CD4-positive, CD25-positive, alpha-beta regulatory T cell (primary cell): ENCODE data around the gene PTPRE. TPM values are rescaled to one million over a fixed set of nuclear protein-coding genes. Genes with fewer than 3 reads are reported as not detected.

Experiments
- ATAC-seq, 2 donors: fragments of 150-1000 bp; cut with Tn5 transposase; one replicate each; pipeline ENCODE4 v1.10.0; 2021; ENCODE audit warnings: low read depth in 2 of 2, moderate number of reproducible peaks in 2 of 2, moderate library complexity in 1 of 2
- DNase-seq, 3 donors: peaks; one replicate each; pipeline versions ENCODE4 v3.0.0 to v3.0.0-alpha.2; 2012 to 2022; ENCODE audit warnings: mixed read lengths in 1 of 3
- H3K27ac ChIP-seq: one replicate; pipeline ENCODE4 v1.7.0; 2013; ENCODE audit warnings: mild to moderate bottlenecking, low read length; ENCODE audit not compliant: insufficient read depth, poor library complexity, severe bottlenecking
- H3K27me3 ChIP-seq: one replicate; pipeline ENCODE4 v1.7.0; 2013; ENCODE audit warnings: low read length; ENCODE audit not compliant: control insufficient read depth, insufficient read depth
- H3K36me3 ChIP-seq: one replicate; pipeline ENCODE4 v1.7.0; 2013; ENCODE audit warnings: mild to moderate bottlenecking, low read length, moderate library complexity; ENCODE audit not compliant: control insufficient read depth, insufficient read depth
- H3K4me1 ChIP-seq: 2 replicates; pipeline ENCODE4 v1.7.0; 2013; ENCODE audit warnings: mild to moderate bottlenecking, low read length; ENCODE audit not compliant: insufficient read depth, control insufficient read depth, poor library complexity, severe bottlenecking
- H3K4me3 ChIP-seq: one replicate; pipeline ENCODE4 v1.7.0; 2013; ENCODE audit warnings: low read depth, mild to moderate bottlenecking, low read length, moderate library complexity
- H3K9me3 ChIP-seq, 2 experiments: 1 replicate in 1 of 2; 2 replicates in 1 of 2; pipeline ENCODE4 v1.7.0; 2013; ENCODE audit warnings: low read length in 2 of 2, mild to moderate bottlenecking in 1 of 2, moderate library complexity in 1 of 2; ENCODE audit not compliant: control insufficient read depth in 2 of 2
- H3K27ac Mint-ChIP-seq, 3 donors: one replicate each; pipeline ENCODE4 v1.8.0; 2020 to 2022; ENCODE audit warnings: mild to moderate bottlenecking in 3 of 3, mixed read lengths in 3 of 3, moderate library complexity in 2 of 3
- H3K27me3 Mint-ChIP-seq: one replicate; pipeline ENCODE4 v1.8.0; 2022; ENCODE audit warnings: mild to moderate bottlenecking, mixed read lengths
- H3K36me3 Mint-ChIP-seq: one replicate; pipeline ENCODE4 v1.8.0; 2020; ENCODE audit warnings: mixed read lengths
- H3K4me1 Mint-ChIP-seq, 4 donors: one replicate each; pipeline ENCODE4 v1.8.0; 2020 to 2022; ENCODE audit warnings: mixed read lengths in 4 of 4, mild to moderate bottlenecking in 1 of 4
- H3K4me3 Mint-ChIP-seq, 4 donors: one replicate each; pipeline ENCODE4 v1.8.0; 2020 to 2022; ENCODE audit warnings: mild to moderate bottlenecking in 4 of 4, mixed read lengths in 4 of 4, moderate library complexity in 3 of 4
- H3K9me3 Mint-ChIP-seq, 7 donors: one replicate each; pipeline ENCODE4 v1.8.0; 2020 to 2022; ENCODE audit warnings: mixed read lengths in 7 of 7, mild to moderate bottlenecking in 3 of 7, moderate library complexity in 2 of 7
- polyA plus RNA-seq, 4 donors: library from polyadenylated mRNA; unstranded; fragments of 300-500 nt; fragmentation: Illumina TruSeq; gene quantifications; one replicate each; pipeline ENCODE4 v1.2.3, GENCODE V29; 2021
- total RNA-seq: library from RNA; stranded (reverse); gene quantifications from one replicate; pipeline ENCODE4 v1.2.3, GENCODE V29; 2022

The PTPRE gene
- total and polyA plus RNA-seq, 5 donors from 2014 or later = 10.0 to 63.9 (median 13.7) TPM

DNA sequence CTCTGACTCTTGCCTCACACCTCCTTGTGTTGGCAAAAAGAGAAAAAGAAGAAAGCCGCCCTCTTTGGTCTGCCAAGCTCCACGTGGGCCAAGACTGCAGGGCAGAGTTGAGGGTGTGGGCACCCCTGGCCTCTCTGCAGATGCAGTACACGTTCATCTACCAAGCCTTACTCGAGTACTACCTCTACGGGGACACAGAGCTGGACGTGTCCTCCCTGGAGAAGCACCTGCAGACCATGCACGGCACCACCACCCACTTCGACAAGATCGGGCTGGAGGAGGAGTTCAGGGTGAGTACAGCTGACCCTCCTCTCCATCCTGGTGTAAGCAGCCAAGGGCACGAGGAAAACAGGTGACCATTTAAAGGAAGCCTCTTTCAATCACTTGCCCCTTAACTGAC lies 163.3 kb downstream of the PTPRE start:
- DNase-seq (no peak), ATAC-seq (no peak)
- Mint-ChIP-seq H3K9me3 (no peaks in the 10 kb centered on the region), H3K36me3 (peaks cover 61% of the 10 kb centered on the region), H3K27me3 (no peaks in the 10 kb centered on the region), H3K4me3 (no peak overlapping the region), H3K27ac (peak overlapping the region in 2 of 3 donors; percentile 20 to 31), H3K4me1 (peaks cover 17 to 35% (median 24%) of the 10 kb centered on the region in 4 donors)
- Histone ChIP-seq H3K4me3 (no peak overlapping the region), H3K27me3 (no peaks in the 10 kb centered on the region), H3K4me1 (peaks cover 12% of the 10 kb centered on the region), H3K9me3 (no peaks in the 10 kb centered on the region), H3K27ac (no peak overlapping the region), H3K36me3 (peaks cover 84% of the 10 kb centered on the region)

DNA sequence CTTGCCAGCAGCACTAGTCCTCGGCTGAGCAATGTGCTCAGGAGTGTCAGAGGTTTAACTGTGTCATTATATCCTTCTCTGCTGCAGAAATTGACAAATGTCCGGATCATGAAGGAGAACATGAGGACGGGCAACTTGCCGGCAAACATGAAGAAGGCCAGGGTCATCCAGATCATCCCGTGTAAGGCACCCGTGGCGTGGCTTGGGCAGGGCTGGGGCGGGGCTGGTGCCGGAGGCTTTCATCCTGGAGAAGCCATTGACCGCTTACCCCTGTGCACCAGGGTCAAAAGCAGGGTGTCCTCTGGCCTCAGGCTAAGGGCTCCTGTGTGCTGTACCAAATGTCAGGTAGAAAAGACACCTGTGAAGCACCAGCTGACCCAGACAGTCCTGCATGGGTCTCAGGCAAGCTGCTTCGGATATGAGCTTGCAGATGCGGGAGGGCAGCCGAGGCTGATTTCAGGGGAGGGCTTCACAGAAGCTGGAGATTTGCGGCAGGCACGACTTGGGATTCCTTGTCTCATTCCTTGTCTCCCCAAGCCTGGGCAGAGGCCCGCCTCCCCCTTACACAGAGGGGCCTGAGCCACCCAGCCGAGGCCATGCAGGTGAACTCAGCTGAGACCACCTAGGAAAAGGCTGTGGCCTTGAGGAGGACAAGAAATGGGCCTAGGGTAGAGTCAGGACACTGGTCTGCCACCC lies 164.0 kb downstream of the PTPRE start:
- Histone ChIP-seq H3K36me3 (peaks cover 87% of the 10 kb centered on the region), H3K9me3 (no peaks in the 10 kb centered on the region), H3K27me3 (no peaks in the 10 kb centered on the region), H3K27ac (no peak overlapping the region), H3K4me3 (no peak overlapping the region), H3K4me1 (peaks cover 5% of the 10 kb centered on the region)
- Mint-ChIP-seq H3K4me1 (peaks cover 13 to 28% (median 17%) of the 10 kb centered on the region in 4 donors), H3K27ac (peak overlapping the region in 1 of 3 donors; percentile 89), H3K36me3 (peaks cover 60% of the 10 kb centered on the region), H3K9me3 (no peaks in the 10 kb centered on the region), H3K27me3 (no peaks in the 10 kb centered on the region), H3K4me3 (no peak overlapping the region)
- ATAC-seq (no peak), DNase-seq (no peak)

DNA sequence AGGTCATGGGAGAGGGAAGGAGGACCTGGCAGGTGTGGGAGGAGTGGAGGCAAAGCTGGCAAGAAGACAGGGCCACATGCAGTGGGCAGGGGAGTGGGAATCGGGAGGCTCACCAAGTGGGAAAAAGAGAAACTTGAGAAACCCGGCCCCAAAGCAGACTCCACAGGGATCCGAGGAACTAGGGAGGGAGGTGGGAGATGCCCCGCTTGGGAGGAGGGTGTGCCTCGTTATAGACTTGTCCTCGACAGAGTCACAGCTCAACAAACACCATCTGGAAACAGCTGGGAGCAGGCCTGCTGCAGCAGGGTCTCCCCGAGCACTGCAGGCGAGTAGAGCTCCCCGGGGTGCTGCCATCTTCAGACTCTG lies 164.5 kb downstream of the PTPRE start:
- H3K36me3 Mint-ChIP-seq = peaks cover 60% of the 10 kb centered on the region

DNA sequence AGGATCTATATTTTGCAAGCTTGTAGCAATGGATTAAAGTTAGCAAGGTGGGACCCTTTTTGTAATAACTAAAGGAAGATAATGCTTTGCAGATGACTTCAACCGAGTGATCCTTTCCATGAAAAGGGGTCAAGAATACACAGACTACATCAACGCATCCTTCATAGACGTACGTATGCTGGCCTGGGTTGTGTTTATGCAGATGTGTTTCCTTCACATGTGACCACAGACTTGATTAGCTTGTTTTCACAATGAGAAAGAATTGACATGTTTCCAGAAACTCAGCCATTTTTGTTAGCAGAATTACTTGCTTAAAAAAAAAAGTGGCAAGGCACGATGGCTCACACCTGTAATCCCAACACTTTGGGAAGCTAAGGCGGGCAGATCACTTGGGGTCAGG lies 165.1 kb downstream of the PTPRE start:
- H3K27ac ChIP-seq = no peak overlapping the region
- peaks cover 8 to 19% (median 13%) of the 10 kb centered on the region in 4 donors for H3K4me1 Mint-ChIP-seq
- H3K27me3 ChIP-seq = no peaks in the 10 kb centered on the region
- H3K9me3 Mint-ChIP-seq = no peaks in the 10 kb centered on the region
- DNase-seq (no peak), ATAC-seq (no peak)
- peaks cover 5% of the 10 kb centered on the region for H3K4me1 ChIP-seq
- H3K9me3 ChIP-seq = no peaks in the 10 kb centered on the region
- H3K27me3 Mint-ChIP-seq = no peaks in the 10 kb centered on the region
- H3K27ac Mint-ChIP-seq = no peak overlapping the region
- H3K4me3 Mint-ChIP-seq = no peak overlapping the region
- H3K4me3 ChIP-seq = no peak overlapping the region
- H3K36me3 Mint-ChIP-seq = peaks cover 58% of the 10 kb centered on the region
- peaks cover 87% of the 10 kb centered on the region for H3K36me3 ChIP-seq

More for the DNA sequence above, 164.5 kb downstream of the PTPRE start:
- Histone ChIP-seq H3K4me3 (no peak overlapping the region), H3K27me3 (no peaks in the 10 kb centered on the region), H3K27ac (no peak overlapping the region), H3K9me3 (no peaks in the 10 kb centered on the region), H3K4me1 (peaks cover 5% of the 10 kb centered on the region), H3K36me3 (peaks cover 87% of the 10 kb centered on the region)
- no peak overlapping the region for H3K4me3 Mint-ChIP-seq
- no peaks in the 10 kb centered on the region for H3K9me3 Mint-ChIP-seq
- no peak for DNase-seq
- H3K4me1 Mint-ChIP-seq = peaks cover 12 to 24% (median 16%) of the 10 kb centered on the region in 4 donors
- ATAC-seq = no peak
- no peaks in the 10 kb centered on the region for H3K27me3 Mint-ChIP-seq
- H3K27ac Mint-ChIP-seq = peak overlapping the region in 1 of 3 donors; percentile 89

DNA sequence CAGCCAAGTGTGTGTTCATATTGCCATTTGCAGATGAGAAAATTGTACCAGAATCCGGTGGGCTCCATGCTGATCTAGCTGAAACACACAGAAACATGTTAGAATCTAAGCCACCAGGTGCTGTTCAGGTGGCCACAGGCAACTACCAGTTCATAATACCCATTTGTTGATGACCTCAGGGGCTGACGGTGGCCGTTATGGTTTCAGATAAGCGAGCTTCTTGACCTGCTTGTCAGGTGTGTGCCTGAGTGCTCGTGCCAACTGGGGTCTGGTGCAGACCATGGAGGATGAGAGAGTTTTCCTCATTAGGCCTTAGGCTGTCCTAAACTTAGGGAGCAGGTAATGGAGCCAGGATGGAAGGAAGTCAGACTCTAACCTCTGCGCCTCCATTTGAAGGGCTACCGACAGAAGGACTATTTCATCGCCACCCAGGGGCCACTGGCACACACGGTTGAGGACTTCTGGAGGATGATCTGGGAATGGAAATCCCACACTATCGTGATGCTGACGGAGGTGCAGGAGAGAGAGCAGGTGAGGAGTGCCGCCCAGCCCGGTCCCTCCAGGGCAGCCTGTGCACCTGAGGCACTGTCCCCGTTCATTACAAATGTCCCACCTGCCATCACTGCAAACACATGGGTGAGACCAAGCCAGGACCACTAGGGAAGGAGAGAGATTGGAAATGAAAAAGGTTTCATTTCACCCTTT lies 166.2 kb downstream of the PTPRE start:
- Mint-ChIP-seq H3K4me1 (peaks cover 3 to 19% (median 12%) of the 10 kb centered on the region in 4 donors), H3K27ac (peak overlapping the region in 1 of 3 donors; percentile 79), H3K27me3 (no peaks in the 10 kb centered on the region), H3K4me3 (no peak overlapping the region), H3K9me3 (no peaks in the 10 kb centered on the region), H3K36me3 (peaks cover 52% of the 10 kb centered on the region)
- H3K27ac ChIP-seq = no peak overlapping the region
- DNase-seq (no peak), ATAC-seq (no peak)
- H3K4me1 ChIP-seq = peaks cover 5% of the 10 kb centered on the region
- no peaks in the 10 kb centered on the region for H3K27me3 ChIP-seq
- peaks cover 90% of the 10 kb centered on the region for H3K36me3 ChIP-seq
- no peak overlapping the region for H3K4me3 ChIP-seq
- no peaks in the 10 kb centered on the region for H3K9me3 ChIP-seq

DNA sequence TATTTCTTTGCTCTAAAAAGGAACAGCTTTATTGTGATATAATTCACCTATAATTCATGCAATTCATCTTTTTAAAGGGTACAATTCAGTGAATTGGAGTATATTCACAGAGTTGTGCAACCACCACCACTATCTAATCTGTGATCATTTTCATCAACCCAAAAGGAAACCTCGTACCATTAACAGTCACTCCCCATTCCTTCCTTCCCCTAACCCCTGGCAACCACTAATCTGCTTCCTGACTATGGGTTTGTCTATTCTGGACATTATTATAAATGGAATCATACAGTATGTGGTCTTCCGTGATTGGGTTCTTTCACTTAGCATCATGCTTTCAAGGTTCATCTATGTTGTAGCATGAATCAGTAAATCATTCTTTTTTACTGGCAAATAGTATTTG lies 167.0 kb downstream of the PTPRE start:
- H3K9me3 ChIP-seq = no peaks in the 10 kb centered on the region
- no peaks in the 10 kb centered on the region for H3K27me3 ChIP-seq
- peaks cover 90% of the 10 kb centered on the region for H3K36me3 ChIP-seq
- no peak overlapping the region for H3K27ac ChIP-seq
- H3K4me1 ChIP-seq = peaks cover 5% of the 10 kb centered on the region
- H3K9me3 Mint-ChIP-seq = no peaks in the 10 kb centered on the region
- H3K36me3 Mint-ChIP-seq = peaks cover 52% of the 10 kb centered on the region
- no peak overlapping the region for H3K4me3 ChIP-seq
- H3K4me3 Mint-ChIP-seq = no peak overlapping the region
- DNase-seq (no peak), ATAC-seq (no peak)
- peaks cover 3 to 19% (median 12%) of the 10 kb centered on the region in 4 donors for H3K4me1 Mint-ChIP-seq
- peak overlapping the region in 1 of 3 donors; percentile 17 for H3K27ac Mint-ChIP-seq
- no peaks in the 10 kb centered on the region for H3K27me3 Mint-ChIP-seq

DNA sequence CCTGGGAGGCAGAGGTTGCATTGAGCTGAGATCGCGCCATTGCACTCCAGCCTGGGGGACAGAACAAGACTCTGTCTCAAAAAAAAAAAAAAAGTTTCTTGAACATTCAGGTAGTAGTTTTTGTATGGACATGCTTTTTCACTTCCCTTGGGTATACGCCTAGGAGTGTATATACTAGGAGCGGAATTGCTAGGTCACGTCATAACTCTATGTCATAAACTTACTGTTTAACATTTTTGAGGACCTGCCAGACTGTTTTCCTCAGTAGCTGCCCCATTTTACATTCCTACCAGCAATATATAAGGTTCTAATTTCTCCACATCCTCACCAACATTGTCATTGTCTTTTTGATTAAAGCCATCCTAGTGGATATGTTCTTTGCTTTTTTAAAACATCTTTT lies 167.7 kb downstream of the PTPRE start:
- Histone ChIP-seq H3K27ac (no peak overlapping the region), H3K36me3 (peaks cover 93% of the 10 kb centered on the region), H3K4me3 (no peak overlapping the region), H3K27me3 (no peaks in the 10 kb centered on the region), H3K9me3 (no peaks in the 10 kb centered on the region), H3K4me1 (no peaks in the 10 kb centered on the region)
- no peak for DNase-seq
- H3K4me1 Mint-ChIP-seq = peaks cover 0 to 14% (median 6%) of the 10 kb centered on the region in 4 donors
- no peak for ATAC-seq
- H3K4me3 Mint-ChIP-seq = no peak overlapping the region
- peaks cover 51% of the 10 kb centered on the region for H3K36me3 Mint-ChIP-seq
- H3K27ac Mint-ChIP-seq = no peak overlapping the region
- H3K9me3 Mint-ChIP-seq = no peaks in the 10 kb centered on the region
- H3K27me3 Mint-ChIP-seq = no peaks in the 10 kb centered on the region
